ENCODE measurements around the gene MSTN. TPM values are rescaled to one million over a fixed set of nuclear protein-coding genes. Genes with fewer than 3 reads are reported as not detected.

MSTN gene
- total and polyA plus RNA-seq, 2 experiments from 2014 or later, result 0.21 TPM; not detected in 1

GRCh38 chr2:190079160-190079559 lies 16.6 kb upstream of the MSTN start (continued):
- TF ChIP-seq ZNF462 (CRISPR knock-in tag; IDR thresholded peaks at IDR 0.05) (no peak), ZNF331 (CRISPR knock-in tag; IDR thresholded peaks at IDR 0.05; ENCODE audit: low read depth) (no peak), JUNB (IDR thresholded peaks at IDR 0.05; ENCODE audit: unreplicated experiment) (no peak), EZH2phosphoT487 (IDR thresholded peaks at IDR 0.05; ENCODE audit: unreplicated experiment) (no peak), EZH2 (IDR thresholded peaks at IDR 0.05; ENCODE audit: low read depth, unreplicated experiment) (no peak), ETS1 (IDR thresholded peaks at IDR 0.05) (no peak), POLR2AphosphoS5 (IDR thresholded peaks at IDR 0.05; ENCODE audit: low read depth) (no peak), CTCF (conservative IDR thresholded peaks at IDR 0.05; ENCODE audit: low read depth in 2 of 2) (no peak)

All from GM23338 (cell line).